Measurements from ENCODE around the gene CD109. TPM values are rescaled to one million over a fixed set of nuclear protein-coding genes. Genes with fewer than 3 reads are reported as not detected.

Gene CD109
- total and polyA plus RNA-seq, 2 of the 4 experiments (the other 2 are of a cell fraction) = 3.6 to 5.0 TPM

GRCh38 chr6:73769976-73770375 lies 74.0 kb downstream of the CD109 start:
- WGBS, 2 experiments (ENCODE audit: extremely low coverage in 2 of 2, insufficient read length in 1 of 2) = no CpG with 5 or more reads among the region's 1 CpG
- in situ Hi-C loops (cut with MboI; ENCODE audit: low sequenced_read_pairs) = no loop called here
- H3K9ac ChIP-seq (ENCODE audit: low read depth, low read length) = no peak overlapping the region
- H3K4me2 ChIP-seq (ENCODE audit: low read depth, low read length) = no peak overlapping the region
- no peak overlapping the region for H3K4ac ChIP-seq (ENCODE audit: low read depth, low read length)
- H3K36me3 ChIP-seq (ENCODE audit: control insufficient read depth, insufficient read depth, low read length) = peaks cover 1% of the 10 kb centered on the region; the same call in 1 of the 2 replicates
- peaks cover 4% of the 10 kb centered on the region; the same call in 1 of the 2 replicates for H3K9me1 ChIP-seq (ENCODE audit: insufficient read depth, low read length)
- H2BK15ac ChIP-seq (ENCODE audit: low read depth, low read length) = no peak overlapping the region
- H2BK120ac ChIP-seq (ENCODE audit: low read depth, low read length) = no peak overlapping the region
- no peak overlapping the region for H3K27ac ChIP-seq (ENCODE audit: insufficient read depth, low read length)
- ChIA-PET POLR2A (ENCODE audit: unreplicated experiment) (no interaction called here), CTCF (interaction anchor here (0.9 kb wide), 1 partner anchor 65 kb away, joined by 3 read pairs; no protein-coding TSS in a partner anchor)
- H3K14ac ChIP-seq (replicated peaks; ENCODE audit: low read depth, low read length) = no peak overlapping the region
- H3K23ac ChIP-seq (ENCODE audit: low read depth, low read length) = no peak overlapping the region
- peaks cover 3% of the 10 kb centered on the region; the same call in 1 of the 2 replicates for H3K4me1 ChIP-seq (ENCODE audit: control insufficient read depth, insufficient read depth, low read length)
- H4K20me1 ChIP-seq (ENCODE audit: insufficient read depth, low read length) = peaks cover 3% of the 10 kb centered on the region; the same call in 1 of the 2 replicates
- no peak overlapping the region for H4K5ac ChIP-seq (ENCODE audit: low read depth, low read length)
- intact Hi-C loops (cut with micrococcal nuclease) = no loop called here
- no peak overlapping the region for H2BK5ac ChIP-seq (ENCODE audit: low read depth, low read length, poor library complexity, severe bottlenecking)
- ATAC-seq (ENCODE audit: low read depth) (no peak), DNase-seq (no peak)
- no peak overlapping the region for H3K56ac ChIP-seq (ENCODE audit: extremely low read depth, insufficient read depth, low read length)
- peaks cover 0 to 5% of the 10 kb centered on the region in 2 experiments; a peak in 1 of 4 replicates for H3K79me1 ChIP-seq (ENCODE audit: low read depth in 1 of 2, low read length in 2 of 2)
- dilution Hi-C loops (cut with HindIII; ENCODE audit: low sequenced_read_pairs, unreplicated experiment) = no loop called here
- no peak overlapping the region for H2AFZ ChIP-seq (replicated peaks; ENCODE audit: low read length, poor library complexity)
- no peak overlapping the region for H4K91ac ChIP-seq (ENCODE audit: insufficient read depth, low read depth, low read length)
- TF ChIP-seq ELK1 (IDR thresholded peaks at IDR 0.05; ENCODE audit: borderline replicate concordance, low read depth, low read length) (no peak), RAD21 (IDR thresholded peaks at IDR 0.05; ENCODE audit: low read length) (no peak)
- H3K27me3 ChIP-seq (ENCODE audit: control insufficient read depth, insufficient read depth, low read length) = no peaks in the 10 kb centered on the region
- no peak overlapping the region for H3K18ac ChIP-seq (ENCODE audit: low read depth, low read length)
- no peak overlapping the region for H4K8ac ChIP-seq (ENCODE audit: low read depth in 2 of 2, low read length in 2 of 2)
- no peaks in the 10 kb centered on the region for H3K9me3 ChIP-seq (ENCODE audit: control insufficient read depth, insufficient read depth, low read length)
- no peak overlapping the region for H2AK9ac ChIP-seq (replicated peaks; ENCODE audit: low read depth, low read length, poor library complexity)
- H2AK5ac ChIP-seq (ENCODE audit: low read depth, low read length) = no peak overlapping the region
- no peak overlapping the region for H2BK20ac ChIP-seq (ENCODE audit: low read depth, low read length)
- BruUV-seq (replicated peaks) = no TSS peak
- no peak overlapping the region for H3K4me3 ChIP-seq (ENCODE audit: insufficient read depth, low read depth, low read length)

Measured in IMR-90 (cell line).